Thyroid gland (tissue), 4 donors: ENCODE data around the gene SFSWAP. TPM values are rescaled to one million over a fixed set of nuclear protein-coding genes. Genes with fewer than 3 reads are reported as not detected.

Experiments used
- DNase-seq, 2 donors: peaks; one replicate each; pipeline ENCODE4 v3.0.0-alpha.2; 2019
- H3K27ac ChIP-seq, 3 donors: fragments of 200-600 bp; sonication (generic); 1 replicate in 2 of 3; 2 replicates in 1 of 3; pipeline ENCODE4 v1.5.1; 2016 to 2019; ENCODE audit warnings: mild to moderate bottlenecking in 1 of 3, moderate library complexity in 1 of 3
- H3K27me3 ChIP-seq: fragments of 200-600 bp; sonication (generic); one replicate; pipeline ENCODE4 v1.5.1; 2019
- H3K36me3 ChIP-seq, 2 donors: fragments of 200-600 bp; sonication (generic); one replicate each; pipeline ENCODE4 v1.5.1; 2016 to 2019
- H3K4me1 ChIP-seq, 2 donors: fragments of 200-600 bp; sonication (generic); one replicate each; pipeline ENCODE4 v1.5.1; 2017 to 2019
- H3K4me3 ChIP-seq, 3 donors: fragments of 200-600 bp; sonication (generic); replicated peaks in 1 of 3; 1 replicate in 2 of 3; 2 replicates in 1 of 3; pipeline ENCODE4 v1.5.1; 2016; ENCODE audit warnings: mild to moderate bottlenecking in 1 of 3
- H3K9me3 ChIP-seq: fragments of 200-600 bp; sonication (generic); one replicate; pipeline ENCODE4 v1.5.1; 2017
- CTCF ChIP-seq, 6 experiments: fragments of 200-600 bp in 3 of 6; fragments of 450-650 bp in 3 of 6; sonication (generic) in 3 of 6; IDR thresholded peaks; one replicate each; pipeline ENCODE4 v1.5.1; 2016 to 2019; ENCODE audit warnings: antibody characterized with exemption in 6 of 6, mild to moderate bottlenecking in 2 of 6, inconsistent platforms in 1 of 6, moderate library complexity in 1 of 6
- POLR2A ChIP-seq, 2 donors: fragments of 450-650 bp; IDR thresholded peaks; one replicate each; pipeline ENCODE4 v1.6.1; 2017; ENCODE audit warnings: antibody characterized with exemption in 2 of 2, mild to moderate bottlenecking in 2 of 2, moderate library complexity in 1 of 2
- WGBS, 2 donors: methylation state at CpG; one replicate each; pipeline ENCODE4 v1.1.5; 2017; 5-methylcytosine and 5-hydroxymethylcytosine counted together
- intact Hi-C: fragments of 100-400 bp; cut with DNase I; formaldehyde crosslinking; loops from one replicate; pipeline ENCODE4 v1.15.1; 2023
- total RNA-seq, 4 donors: library from RNA; depleted of rRNA; stranded (reverse); fragments of >200 nt; gene quantifications; one replicate each; pipeline ENCODE4 v1.2.3, GENCODE V29; 2016

SFSWAP gene
- total RNA-seq, 4 donors from 2014 or later = 36.4 to 50.8 (median 42.6) TPM

GRCh38 chr12:131828671-131829355 lies 117.9 kb downstream of the SFSWAP start:
- WGBS, 2 donors = 0 to 2% methylated on average over 8 to 9 of the region's 64 CpGs
- TF ChIP-seq CTCF (IDR thresholded peaks at IDR 0.05) (no peak), POLR2A (IDR thresholded peaks at IDR 0.05) (no peak)
- H3K9me3 ChIP-seq = no peaks in the 10 kb centered on the region
- H3K27me3 ChIP-seq = peaks cover 10% of the 10 kb centered on the region
- H3K4me1 ChIP-seq = peaks cover 19 to 35% of the 10 kb centered on the region in 2 donors
- DNase-seq = no peak
- H3K4me3 ChIP-seq = peak overlapping the region in 1 of 3 donors; percentile 30
- no peaks in the 10 kb centered on the region for H3K36me3 ChIP-seq
- no peak overlapping the region for H3K27ac ChIP-seq
- intact Hi-C loops = no loop called here

GRCh38 chr12:131829356-131829747 lies 118.5 kb downstream of the SFSWAP start:
- DNase-seq = no peak
- TF ChIP-seq POLR2A (IDR thresholded peaks at IDR 0.05) = no peak
- no peak for TF ChIP-seq CTCF (IDR thresholded peaks at IDR 0.05)
- WGBS, 2 donors = 9 to 60% methylated on average over 1 to 4 of the region's 27 CpGs
- Histone ChIP-seq H3K4me1 (peaks cover 19 to 35% of the 10 kb centered on the region in 2 donors), H3K27ac (no peak overlapping the region), H3K36me3 (no peaks in the 10 kb centered on the region), H3K4me3 (peak overlapping the region in 1 of 3 donors; percentile 30), H3K27me3 (peaks cover 10% of the 10 kb centered on the region), H3K9me3 (no peaks in the 10 kb centered on the region)
- intact Hi-C loops = no loop called here

- Histone ChIP-seq H3K36me3 (no peaks in the 10 kb centered on the region), H3K27me3 (peaks cover 10% of the 10 kb centered on the region), H3K27ac (peak overlapping the region in 1 of 3 donors; percentile 30), H3K4me1 (peaks cover 19 to 35% of the 10 kb centered on the region in 2 donors), H3K9me3 (no peaks in the 10 kb centered on the region), H3K4me3 (peak overlapping the region in 1 of 3 donors; percentile 30)
- DNase-seq = peak in 1 of 2 donors; percentile 6
- intact Hi-C loops = no loop called here
- no peak for TF ChIP-seq CTCF (IDR thresholded peaks at IDR 0.05)
- no peak for TF ChIP-seq POLR2A (IDR thresholded peaks at IDR 0.05)
- 24% methylated on average over 5 of the region's 28 CpGs; no CpG with 5 or more reads in 1 of the 2 donors for WGBS, 2 donors
These were observed 119.0 kb downstream of the SFSWAP start for GRCh38 chr12:131829791-131830334.

GRCh38 chr12:131830335-131830913 lies 119.5 kb downstream of the SFSWAP start:
- Histone ChIP-seq H3K4me1 (peaks cover 19 to 35% of the 10 kb centered on the region in 2 donors), H3K9me3 (no peaks in the 10 kb centered on the region), H3K4me3 (peak overlapping the region in 1 of 3 donors; percentile 30), H3K27me3 (peaks cover 10% of the 10 kb centered on the region), H3K36me3 (no peaks in the 10 kb centered on the region), H3K27ac (peak overlapping the region in 1 of 3 donors; percentile 30)
- TF ChIP-seq CTCF (IDR thresholded peaks at IDR 0.05) (peak in 4 of 6 experiments; percentile 12 to 47 (median 44)), POLR2A (IDR thresholded peaks at IDR 0.05) (no peak)
- intact Hi-C loops = no loop called here
- peak; percentile 58 to 63 for DNase-seq
- WGBS, 2 donors = 0% methylated on average over 1 of the region's 50 CpGs; no CpG with 5 or more reads in 1 of the 2 donors
